ACC112 (cell line): ENCODE results near the gene MRGPRD.

Source experiments
- H2AFZ ChIP-seq: fragments of 200-600 bp; sonication (generic); one replicate; pipeline ENCODE4 v1.6.0; 2017; ENCODE audit warnings: antibody characterized with exemption, low read length; ENCODE audit not compliant: unreplicated experiment
- H3K27ac ChIP-seq: fragments of 200-600 bp; sonication (generic); 2 replicates; pipeline ENCODE4 v1.5.1; 2014; ENCODE audit warnings: low read depth, mild to moderate bottlenecking, antibody characterized with exemption, low read length, moderate library complexity
- H3K27me3 ChIP-seq: fragments of 200-600 bp; sonication (generic); 2 replicates; pipeline ENCODE4 v1.6.1; 2014; ENCODE audit warnings: mild to moderate bottlenecking, antibody characterized with exemption, low read length, moderate library complexity, mixed read lengths; ENCODE audit not compliant: insufficient read depth
- H3K36me3 ChIP-seq: fragments of 200-600 bp; sonication (generic); 2 replicates; pipeline ENCODE4 v1.6.1; 2016; ENCODE audit warnings: mild to moderate bottlenecking, antibody characterized with exemption, low read length, moderate library complexity, mixed read lengths; ENCODE audit not compliant: insufficient read depth
- H3K4me1 ChIP-seq: fragments of 200-600 bp; sonication (generic); one replicate; pipeline ENCODE4 v1.6.1; 2016; ENCODE audit warnings: low read length, mixed read lengths; ENCODE audit not compliant: insufficient read depth, unreplicated experiment, control insufficient read depth
- H3K4me3 ChIP-seq: fragments of 200-600 bp; sonication (generic); 2 replicates; pipeline ENCODE4 v1.5.1; 2014; ENCODE audit warnings: mild to moderate bottlenecking, low read depth, low read length
- H3K79me2 ChIP-seq: fragments of 200-600 bp; sonication (generic); one replicate; pipeline ENCODE4 v1.6.0; 2016; ENCODE audit warnings: low read length; ENCODE audit not compliant: control insufficient read depth, unreplicated experiment, insufficient read depth

Gene MRGPRD

GRCh38 chr11:68941324-68942094 lies 39.3 kb downstream of the MRGPRD start:
- no peak overlapping the region for H3K4me3 ChIP-seq
- no peaks in the 10 kb centered on the region for H3K4me1 ChIP-seq
- no peaks in the 10 kb centered on the region for H3K27me3 ChIP-seq
- no peak overlapping the region for H2AFZ ChIP-seq
- peaks cover 8% of the 10 kb centered on the region; the same call in 1 of the 2 replicates for H3K36me3 ChIP-seq
- H3K79me2 ChIP-seq, result no peaks in the 10 kb centered on the region
- H3K27ac ChIP-seq, result no peak overlapping the region

GRCh38 chr11:68940651-68941323 lies 40.0 kb downstream of the MRGPRD start:
- no peak overlapping the region for H3K27ac ChIP-seq
- no peaks in the 10 kb centered on the region for H3K27me3 ChIP-seq
- no peak overlapping the region for H3K4me3 ChIP-seq
- no peaks in the 10 kb centered on the region for H3K79me2 ChIP-seq
- H2AFZ ChIP-seq, result no peak overlapping the region
- peaks cover 8% of the 10 kb centered on the region; the same call in 1 of the 2 replicates for H3K36me3 ChIP-seq
- no peaks in the 10 kb centered on the region for H3K4me1 ChIP-seq

GRCh38 chr11:68939583-68940555 lies 40.9 kb downstream of the MRGPRD start:
- Histone ChIP-seq H3K27me3 (no peaks in the 10 kb centered on the region), H3K4me1 (no peaks in the 10 kb centered on the region), H3K79me2 (no peaks in the 10 kb centered on the region), H3K36me3 (peaks cover 8% of the 10 kb centered on the region; the same call in 1 of the 2 replicates), H2AFZ (no peak overlapping the region), H3K4me3 (no peak overlapping the region), H3K27ac (no peak overlapping the region)

GRCh38 chr11:68938816-68939582 lies 41.8 kb downstream of the MRGPRD start:
- Histone ChIP-seq H3K36me3 (peaks cover 8% of the 10 kb centered on the region; the same call in 1 of the 2 replicates), H3K27me3 (no peaks in the 10 kb centered on the region), H3K79me2 (no peaks in the 10 kb centered on the region), H3K4me1 (no peaks in the 10 kb centered on the region), H2AFZ (no peak overlapping the region), H3K27ac (no peak overlapping the region), H3K4me3 (no peak overlapping the region)

- Histone ChIP-seq H3K4me3 (no peak overlapping the region), H3K36me3 (peaks cover 8% of the 10 kb centered on the region; the same call in 1 of the 2 replicates), H3K79me2 (no peaks in the 10 kb centered on the region), H3K27ac (no peak overlapping the region), H2AFZ (no peak overlapping the region), H3K4me1 (no peaks in the 10 kb centered on the region), H3K27me3 (no peaks in the 10 kb centered on the region)
Measured at GRCh38 chr11:68938088-68938487, 42.7 kb downstream of the MRGPRD start.

- Histone ChIP-seq H3K36me3 (peaks cover 8% of the 10 kb centered on the region; the same call in 1 of the 2 replicates), H3K27me3 (no peaks in the 10 kb centered on the region), H3K79me2 (no peaks in the 10 kb centered on the region), H3K27ac (no peak overlapping the region), H3K4me1 (no peaks in the 10 kb centered on the region), H2AFZ (no peak overlapping the region), H3K4me3 (no peak overlapping the region)
Measured at GRCh38 chr11:68936676-68937620, 43.8 kb downstream of the MRGPRD start.

- peaks cover 8% of the 10 kb centered on the region; the same call in 1 of the 2 replicates for H3K36me3 ChIP-seq
- no peak overlapping the region for H3K27ac ChIP-seq
- no peak overlapping the region for H3K4me3 ChIP-seq
- H2AFZ ChIP-seq, result no peak overlapping the region
- no peaks in the 10 kb centered on the region for H3K79me2 ChIP-seq
- no peaks in the 10 kb centered on the region for H3K27me3 ChIP-seq
- H3K4me1 ChIP-seq, result no peaks in the 10 kb centered on the region
Measured at GRCh38 chr11:68936358-68936636, 44.5 kb downstream of the MRGPRD start.

GRCh38 chr11:68935516-68936357 lies 45.0 kb downstream of the MRGPRD start:
- Histone ChIP-seq H3K27ac (no peak overlapping the region), H3K36me3 (peaks cover 8% of the 10 kb centered on the region; the same call in 1 of the 2 replicates), H3K4me1 (no peaks in the 10 kb centered on the region), H3K79me2 (no peaks in the 10 kb centered on the region), H3K27me3 (no peaks in the 10 kb centered on the region), H3K4me3 (no peak overlapping the region), H2AFZ (no peak overlapping the region)

- Histone ChIP-seq H3K27ac (no peak overlapping the region), H2AFZ (no peak overlapping the region), H3K27me3 (no peaks in the 10 kb centered on the region), H3K4me3 (no peak overlapping the region), H3K36me3 (peaks cover 12% of the 10 kb centered on the region; the same call in 1 of the 2 replicates), H3K4me1 (no peaks in the 10 kb centered on the region), H3K79me2 (no peaks in the 10 kb centered on the region)
Measured at GRCh38 chr11:68935066-68935465, 45.7 kb downstream of the MRGPRD start.
